Motor neuron (in vitro differentiated cells): ENCODE results near the gene C13orf42. TPM values are rescaled to one million over a fixed set of nuclear protein-coding genes. Genes with fewer than 3 reads are reported as not detected.
"Not testable (repeated sequence)": the region's sequence is repeated elsewhere in the genome, so short reads cannot be mapped to it uniquely, and the experiment has no call there.

Experiments used
- ATAC-seq, 8 experiments: fragments of 200-7000 bp; cut with Tn5 transposase; replicated peaks in 6 of 8; 2 replicates each; pipeline ENCODE4 v1.8.0; 2021; ENCODE audit warnings: mild to moderate bottlenecking in 8 of 8, moderate library complexity in 8 of 8
- H3K27ac ChIP-seq, 2 donors: fragments of 250-450 bp; sonication (Bioruptor Pico); 2 replicates each; pipeline ENCODE4 v1.9.0; 2021; ENCODE audit warnings: antibody characterized with exemption in 2 of 2, mild to moderate bottlenecking in 2 of 2, moderate library complexity in 1 of 2
- H3K4me1 ChIP-seq, 2 donors: fragments of 250-450 bp; sonication (Bioruptor Pico); replicated peaks in 1 of 2; 2 replicates each; pipeline ENCODE4 v1.6.1; 2021; ENCODE audit warnings: antibody characterized with exemption in 2 of 2, mild to moderate bottlenecking in 2 of 2, moderate library complexity in 1 of 2
- H3K4me3 ChIP-seq, 5 donors: fragments of 250-450 bp; sonication (Bioruptor Pico); 2 replicates each; pipeline ENCODE4 v1.9.0; 2021; ENCODE audit warnings: antibody characterized with exemption in 5 of 5, mild to moderate bottlenecking in 5 of 5, moderate library complexity in 4 of 5
- WGBS, 10 experiments: fragments of 450-650 bp; shearing (Covaris generic); methylation state at CpG; one replicate each; pipeline ENCODE4 v1.0.0; 2022; 5-methylcytosine and 5-hydroxymethylcytosine counted together
- in situ Hi-C, 9 experiments: fragments of 400-800 bp; cut with MboI; loops; one replicate each; pipeline ENCODE4 v1.15.0; 2021; ENCODE audit warnings: low sequenced_read_pairs in 9 of 9, low pct_unique_long_range_greater_than_20kb in 2 of 9; ENCODE audit not compliant: unreplicated experiment in 9 of 9
- total RNA-seq, 8 experiments: library from RNA; unstranded; fragments of 300-600 nt; gene quantifications; 2 replicates each; pipeline versions ENCODE4 v1.2.3 to v1.2.4, GENCODE V29; 2022

C13orf42 gene
- total RNA-seq, 8 experiments from 2014 or later, result 0.05 to 0.42 (median 0.25) TPM; not detected in 2

DNA sequence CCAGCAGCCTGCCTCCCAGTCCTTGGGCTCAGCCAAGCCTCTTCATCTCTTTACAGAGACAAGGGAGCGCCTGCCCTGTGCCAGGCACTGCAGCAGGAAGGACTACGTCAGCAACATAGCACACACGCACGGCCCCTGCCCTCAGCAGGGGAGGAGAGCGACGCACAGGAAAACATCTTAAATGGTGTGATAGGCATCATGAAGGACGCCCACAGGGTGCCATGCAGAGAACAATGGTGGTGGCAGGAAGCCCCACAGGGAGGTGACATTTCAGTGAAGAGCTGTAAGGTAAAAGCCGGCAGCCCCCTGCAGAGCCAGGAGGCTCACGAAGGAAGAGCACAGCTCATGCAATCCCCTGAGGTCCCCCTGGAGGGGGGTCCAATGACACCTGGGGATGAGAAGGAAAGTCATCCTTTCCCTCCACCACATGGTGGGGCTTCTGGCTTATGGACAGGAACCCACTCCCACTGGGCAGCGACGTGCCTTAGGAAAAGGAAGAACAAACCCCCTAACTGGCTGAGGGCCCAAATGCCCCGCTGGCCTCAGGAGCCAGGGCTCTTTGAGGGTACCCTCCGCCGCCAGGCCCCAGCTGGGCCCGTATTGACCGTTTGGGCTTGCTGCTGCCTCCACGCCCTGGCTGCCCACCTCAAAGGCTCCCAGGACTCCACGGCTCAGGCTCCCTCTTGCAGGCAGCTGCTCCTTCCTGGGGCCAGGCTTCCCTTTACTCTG lies 37.3 kb upstream of the C13orf42 start:
- Histone ChIP-seq H3K4me3 (no peak overlapping the region), H3K4me1 (peaks cover 0 to 9% of the 10 kb centered on the region in 2 donors), H3K27ac (no peak overlapping the region)
- ATAC-seq, result peak; percentile 17 to 59 (median 46)
- 50 to 100% (median 63%) methylated on average over 1 to 3 of the region's 18 CpGs; no CpG with 5 or more reads in 3 of the 10 experiments for WGBS, 10 experiments
- in situ Hi-C loops, result loop anchor here in 3 of 9 experiments (10.0 to 25.0 kb wide), 3 partner anchors 136 to 146 kb away; no protein-coding TSS in a partner anchor

DNA sequence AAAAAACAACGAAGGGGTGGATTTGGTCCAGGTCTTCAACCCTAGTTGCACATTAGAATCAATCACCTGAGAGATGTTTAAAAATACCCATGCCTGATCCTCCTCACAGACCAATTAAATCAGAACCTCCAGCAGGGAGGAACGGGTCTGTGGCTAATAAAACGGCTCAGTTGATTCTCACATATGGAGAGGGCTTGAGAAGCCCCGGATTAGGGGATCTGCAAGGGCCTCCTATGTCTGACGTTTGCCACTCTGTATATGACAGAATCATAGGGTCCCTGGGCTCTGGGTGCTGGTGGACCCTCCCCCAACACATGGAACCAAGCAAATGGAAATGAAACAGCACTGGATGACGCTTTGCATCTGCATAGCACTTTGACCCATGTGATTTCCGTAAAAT lies 36.7 kb upstream of the C13orf42 start:
- in situ Hi-C loops, result loop anchor here in 3 of 9 experiments (10.0 to 25.0 kb wide), 3 partner anchors 137 to 147 kb away; no protein-coding TSS in a partner anchor
- 27 to 100% (median 55%) methylated on average over 1 to 5 of the region's 7 CpGs; no CpG with 5 or more reads in 3 of the 10 experiments for WGBS, 10 experiments
- H3K27ac ChIP-seq, result no peak overlapping the region
- ATAC-seq, result no peak
- H3K4me1 ChIP-seq, result peaks cover 0 to 9% of the 10 kb centered on the region in 2 donors
- H3K4me3 ChIP-seq, result no peak overlapping the region

GRCh38 chr13:51146667-51147066 lies 35.6 kb upstream of the C13orf42 start:
- ATAC-seq, result no peak
- WGBS, 10 experiments, result 83 to 100% (median 100%) methylated on average over 1 of the region's 1 CpG; no CpG with 5 or more reads in 7 of the 10 experiments

DNA sequence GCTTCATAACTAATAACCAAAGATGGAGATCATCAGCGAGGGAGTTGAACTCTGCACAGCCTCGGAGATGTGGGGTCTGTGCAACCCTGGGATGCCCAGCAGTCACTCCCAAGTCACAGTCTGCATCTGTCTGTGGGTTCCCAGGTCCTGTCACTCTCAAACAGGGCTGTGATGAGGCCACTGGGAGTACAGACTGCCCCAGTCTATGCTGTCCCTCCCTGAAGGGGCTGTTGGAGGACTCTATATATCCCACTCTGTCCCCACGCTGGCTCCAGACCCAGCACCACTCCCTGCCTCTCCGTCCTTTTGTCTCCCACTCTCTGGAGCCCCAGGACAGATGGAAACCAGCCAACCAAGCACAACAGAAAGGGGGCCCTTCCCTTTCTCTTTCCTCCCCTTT lies 26.2 kb upstream of the C13orf42 start:
- H3K27ac ChIP-seq, result no peak overlapping the region
- 0 to 100% (median 82%) methylated on average over 1 to 4 of the region's 4 CpGs; no CpG with 5 or more reads in 2 of the 10 experiments for WGBS, 10 experiments
- in situ Hi-C loops, result loop anchor here in 1 of 9 experiments (25.0 kb wide), 1 partner anchor 150 kb away; no protein-coding TSS in a partner anchor
- H3K4me1 ChIP-seq, result no peaks in the 10 kb centered on the region
- H3K4me3 ChIP-seq, result no peak overlapping the region
- ATAC-seq, result no peak

More at GRCh38 chr13:51146667-51147066, 35.6 kb upstream of the C13orf42 start:
- Histone ChIP-seq H3K4me1 (peaks cover 0 to 9% of the 10 kb centered on the region in 2 donors), H3K4me3 (no peak overlapping the region), H3K27ac (no peak overlapping the region)
- in situ Hi-C loops, result loop anchor here in 3 of 9 experiments (10.0 to 25.0 kb wide), 3 partner anchors 138 to 148 kb away; no protein-coding TSS in a partner anchor

DNA sequence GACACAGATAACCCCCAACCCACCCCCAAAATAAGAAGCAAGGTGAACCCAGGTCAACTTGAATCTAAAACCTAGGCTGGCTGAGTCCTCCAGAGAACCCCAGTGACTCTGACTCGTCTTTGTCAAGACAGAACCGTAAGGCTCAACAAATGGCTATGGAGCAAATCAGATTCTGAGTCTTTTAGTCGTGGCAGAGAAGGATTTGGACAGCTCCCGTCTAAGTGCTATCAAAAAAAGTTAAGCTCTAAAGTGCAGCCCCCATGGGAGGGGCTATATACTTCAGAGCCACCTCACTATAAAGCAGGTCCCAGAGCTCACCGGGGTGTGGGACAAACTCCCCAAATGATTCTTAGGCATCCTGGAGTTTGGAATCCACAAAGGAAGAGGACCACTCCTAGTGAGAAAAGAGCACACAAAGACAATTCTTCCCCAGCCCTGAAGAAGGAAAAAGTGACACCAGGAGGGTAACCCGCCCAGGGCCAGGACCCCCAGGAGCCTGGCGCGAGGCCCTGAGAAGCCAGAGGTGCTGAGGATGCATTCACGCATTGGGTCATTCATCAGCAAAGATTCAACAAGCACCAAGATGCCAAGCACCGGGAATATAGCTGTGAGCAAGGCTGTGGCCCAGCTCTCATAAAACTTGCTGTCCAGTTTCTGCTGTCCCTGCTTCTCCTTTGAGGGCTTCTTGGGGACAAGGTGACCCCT lies 25.4 kb upstream of the C13orf42 start:
- no peak overlapping the region for H3K4me3 ChIP-seq
- WGBS, 10 experiments, result 51 to 97% (median 79%) methylated on average over 1 to 8 of the region's 10 CpGs; no CpG with 5 or more reads in 1 of the 10 experiments
- ATAC-seq, result no peak
- no peak overlapping the region for H3K27ac ChIP-seq
- no peaks in the 10 kb centered on the region for H3K4me1 ChIP-seq
- in situ Hi-C loops, result loop anchor here in 1 of 9 experiments (25.0 kb wide), 1 partner anchor 151 kb away; no protein-coding TSS in a partner anchor

- H3K4me3 ChIP-seq, result no peak overlapping the region
- no peaks in the 10 kb centered on the region for H3K4me1 ChIP-seq
- in situ Hi-C loops, result loop anchor here in 1 of 9 experiments (25.0 kb wide), 1 partner anchor 152 kb away; no protein-coding TSS in a partner anchor
- WGBS, 10 experiments, result 36 to 94% (median 90%) methylated on average over 1 to 5 of the region's 8 CpGs; no CpG with 5 or more reads in 5 of the 10 experiments
- ATAC-seq, result no peak
- H3K27ac ChIP-seq, result no peak overlapping the region
Measured at GRCh38 chr13:51134763-51135365, 23.8 kb upstream of the C13orf42 start.

DNA sequence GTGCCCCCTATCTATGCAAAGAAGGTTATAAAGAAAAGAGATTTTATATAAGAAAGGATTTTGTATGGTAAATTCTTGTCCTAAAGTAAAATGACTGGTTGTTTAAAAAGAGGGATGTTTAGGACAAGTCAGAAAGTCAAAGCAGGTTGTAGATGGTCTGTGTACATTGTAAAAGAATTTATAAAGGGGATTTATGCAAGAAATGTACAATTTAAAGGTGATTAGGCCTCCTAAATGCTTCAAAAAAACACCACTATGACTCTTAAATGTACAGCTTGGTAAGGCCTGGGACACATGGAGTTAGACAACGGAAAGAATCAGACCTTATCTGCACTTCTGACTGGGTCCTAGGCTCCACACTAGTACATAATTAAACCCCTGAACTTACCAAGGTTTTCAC lies 19.3 kb upstream of the C13orf42 start:
- WGBS, 10 experiments, result 19 to 100% (median 63%) methylated on average over 1 of the region's 1 CpG; no CpG with 5 or more reads in 1 of the 10 experiments
- in situ Hi-C loops, result loop anchor here in 1 of 9 experiments (25.0 kb wide), 1 partner anchor 157 kb away; no protein-coding TSS in a partner anchor
- ATAC-seq, result no peak

GRCh38 chr13:51125495-51126226 lies 14.6 kb upstream of the C13orf42 start:
- peaks cover 5 to 10% of the 10 kb centered on the region in 2 donors for H3K4me1 ChIP-seq
- no peak overlapping the region for H3K27ac ChIP-seq
- H3K4me3 ChIP-seq, result no peak overlapping the region
- 0 to 67% (median 20%) methylated on average over 1 to 6 of the region's 7 CpGs; no CpG with 5 or more reads in 1 of the 10 experiments for WGBS, 10 experiments
- in situ Hi-C loops, result loop anchor here in 1 of 9 experiments (25.0 kb wide), 1 partner anchor 162 kb away; no protein-coding TSS in a partner anchor
- ATAC-seq, result peak; percentile 58 to 95 (median 84)

More for the DNA sequence above, 19.3 kb upstream of the C13orf42 start:
- Histone ChIP-seq H3K4me1 (peaks cover 0 to 3% of the 10 kb centered on the region in 2 donors), H3K27ac (no peak overlapping the region), H3K4me3 (no peak overlapping the region)

GRCh38 chr13:51122868-51123566 lies 11.9 kb upstream of the C13orf42 start:
- Histone ChIP-seq H3K4me1 (peaks cover 5 to 10% of the 10 kb centered on the region in 2 donors), H3K27ac (no peak overlapping the region), H3K4me3 (no peak overlapping the region)
- ATAC-seq, result peak in 5 of 8 experiments; percentile 30 to 67 (median 53)
- in situ Hi-C loops, result no loop called here
- 0 to 24% (median 16%) methylated on average over 2 to 6 of the region's 6 CpGs; no CpG with 5 or more reads in 1 of the 10 experiments for WGBS, 10 experiments

DNA sequence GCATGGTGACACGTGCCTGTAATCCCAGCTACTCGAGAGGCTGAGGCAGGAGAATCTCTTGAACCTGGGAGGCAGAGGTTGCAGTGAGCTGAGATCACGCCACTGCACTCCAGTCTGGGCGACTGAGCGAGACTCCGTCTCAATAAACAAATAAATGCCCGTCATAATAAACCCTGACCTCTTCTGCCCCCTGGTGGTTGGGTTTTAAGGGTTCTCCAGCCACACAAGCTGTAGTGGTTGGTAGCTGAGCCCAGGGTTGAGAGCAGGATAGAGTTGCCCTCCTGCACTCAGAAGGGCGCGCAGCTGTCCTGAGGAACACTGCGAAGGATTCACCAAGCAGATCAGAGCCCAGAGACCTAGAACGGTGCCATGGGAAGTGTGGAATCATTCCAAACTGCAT lies 9.8 kb upstream of the C13orf42 start:
- 0 to 100% (median 89%) methylated on average over 1 to 7 of the region's 11 CpGs; no CpG with 5 or more reads in 2 of the 10 experiments for WGBS, 10 experiments
- ATAC-seq, H3K4me3 ChIP-seq, H3K27ac ChIP-seq, H3K4me1 ChIP-seq, in situ Hi-C loops: not testable (repeated sequence)

- 0 to 100% (median 78%) methylated on average over 1 to 2 of the region's 4 CpGs; no CpG with 5 or more reads in 5 of the 10 experiments for WGBS, 10 experiments
- no peak overlapping the region for H3K27ac ChIP-seq
- no peak overlapping the region for H3K4me3 ChIP-seq
- no peak for ATAC-seq
- in situ Hi-C loops, result no loop called here
- peaks cover 5 to 7% of the 10 kb centered on the region in 2 donors for H3K4me1 ChIP-seq
Measured at GRCh38 chr13:51118809-51119431, 7.8 kb upstream of the C13orf42 start.
